ENCODE results near the gene GPM6B. TPM values are rescaled to one million over a fixed set of nuclear protein-coding genes. Genes with fewer than 3 reads are reported as not detected.

GPM6B gene
- total RNA-seq, 1 experiment from 2014 or later, result 0.51 TPM

DNA sequence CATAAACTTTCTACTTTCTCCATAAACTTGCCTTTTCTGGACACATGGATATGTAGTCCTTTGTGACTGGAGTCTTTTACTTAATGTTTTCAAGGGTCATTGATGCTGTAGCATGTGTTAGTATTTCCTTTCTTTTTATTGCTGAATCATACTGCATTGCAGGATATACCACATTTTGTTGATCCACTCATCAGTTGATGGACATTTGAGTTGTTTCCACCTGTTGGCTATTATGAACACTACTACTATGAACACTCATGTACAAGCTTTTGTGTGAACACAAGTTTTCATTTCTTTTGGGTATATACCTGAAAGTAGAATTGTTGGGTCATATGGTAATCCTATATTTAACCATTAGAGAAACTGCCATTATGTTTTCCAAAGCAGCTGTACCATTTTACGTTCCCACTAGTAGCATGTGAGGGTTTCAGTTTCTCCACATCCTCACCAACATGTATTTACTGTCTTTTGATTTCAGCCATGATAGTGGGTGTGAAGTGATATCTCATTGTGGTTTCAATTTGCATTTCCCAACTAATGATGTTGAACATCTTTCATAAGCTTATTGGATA is 26.3 kb upstream of the GPM6B start:
- no peak for DNase-seq
- BruUV-seq (replicated peaks), result no TSS peak
- POLR2A ChIA-PET (ENCODE audit: unreplicated experiment), result no interaction called here

DNA sequence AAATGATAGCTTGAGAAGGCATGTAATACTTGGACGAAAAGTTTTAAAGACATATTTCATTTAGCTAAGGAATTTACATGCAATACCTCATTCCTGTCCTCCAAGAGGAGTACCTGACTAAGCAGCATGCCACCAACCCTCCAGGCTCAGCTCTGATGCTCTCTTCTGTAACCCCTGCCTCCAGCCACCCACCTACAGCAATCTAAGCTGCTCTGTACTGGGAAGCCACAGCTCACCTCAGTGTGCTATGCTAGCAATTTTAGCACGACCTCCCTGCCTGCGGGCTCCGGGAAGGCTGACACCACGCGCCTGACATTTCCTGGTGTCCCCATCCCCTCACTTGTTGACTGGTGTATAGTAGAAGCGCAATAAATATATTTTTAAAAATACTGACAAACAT is 23.2 kb upstream of the GPM6B start:
- no peak overlapping the region for H3K4me2 ChIP-seq (ENCODE audit: low read length)
- CTCF ChIA-PET, result no interaction called here

More for the DNA sequence above, 26.3 kb upstream of the GPM6B start:
- H3K9ac ChIP-seq (ENCODE audit: low read length), result no peak overlapping the region
- no peaks in the 10 kb centered on the region for H3K9me2 ChIP-seq (replicated peaks; ENCODE audit: low read length)
- intact Hi-C loops (cut with micrococcal nuclease), result no loop called here
- H3K36me3 ChIP-seq (ENCODE audit: low read depth, low read length), result no peaks in the 10 kb centered on the region
- H3K27ac ChIP-seq (ENCODE audit: low read length), result no peak overlapping the region
- H4K20me1 ChIP-seq (ENCODE audit: low read length), result no peaks in the 10 kb centered on the region
- H3K27me3 ChIP-seq (ENCODE audit: low read length), result no peaks in the 10 kb centered on the region
- no peak overlapping the region for H3K4me3 ChIP-seq (ENCODE audit: low read length)
- CTCF ChIA-PET, result interaction anchor here (0.6 kb wide), 1 partner anchor 427 kb away, joined by 3 read pairs; no protein-coding TSS in a partner anchor
- H3K4me2 ChIP-seq (ENCODE audit: low read length), result no peak overlapping the region
- H3K9me3 ChIP-seq (ENCODE audit: low read length), result no peaks in the 10 kb centered on the region
- TF ChIP-seq, protein P1, sequence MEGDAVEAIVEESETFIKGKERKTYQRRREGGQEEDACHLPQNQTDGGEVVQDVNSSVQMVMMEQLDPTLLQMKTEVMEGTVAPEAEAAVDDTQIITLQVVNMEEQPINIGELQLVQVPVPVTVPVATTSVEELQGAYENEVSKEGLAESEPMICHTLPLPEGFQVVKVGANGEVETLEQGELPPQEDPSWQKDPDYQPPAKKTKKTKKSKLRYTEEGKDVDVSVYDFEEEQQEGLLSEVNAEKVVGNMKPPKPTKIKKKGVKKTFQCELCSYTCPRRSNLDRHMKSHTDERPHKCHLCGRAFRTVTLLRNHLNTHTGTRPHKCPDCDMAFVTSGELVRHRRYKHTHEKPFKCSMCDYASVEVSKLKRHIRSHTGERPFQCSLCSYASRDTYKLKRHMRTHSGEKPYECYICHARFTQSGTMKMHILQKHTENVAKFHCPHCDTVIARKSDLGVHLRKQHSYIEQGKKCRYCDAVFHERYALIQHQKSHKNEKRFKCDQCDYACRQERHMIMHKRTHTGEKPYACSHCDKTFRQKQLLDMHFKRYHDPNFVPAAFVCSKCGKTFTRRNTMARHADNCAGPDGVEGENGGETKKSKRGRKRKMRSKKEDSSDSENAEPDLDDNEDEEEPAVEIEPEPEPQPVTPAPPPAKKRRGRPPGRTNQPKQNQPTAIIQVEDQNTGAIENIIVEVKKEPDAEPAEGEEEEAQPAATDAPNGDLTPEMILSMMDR (conservative IDR thresholded peaks at IDR 0.05; ENCODE audit: low read depth, low read length), result no peak
- TF ChIP-seq EZH2 (IDR thresholded peaks at IDR 0.05; ENCODE audit: low read length, unreplicated experiment), result no peak
- TF ChIP-seq EZH2phosphoT487 (IDR thresholded peaks at IDR 0.05; ENCODE audit: borderline replicate concordance, low read length), result no peak
- H3K4me1 ChIP-seq (ENCODE audit: insufficient read depth, low read length), result peaks cover 3% of the 10 kb centered on the region; the same call in 1 of the 2 replicates
- H3K79me2 ChIP-seq (ENCODE audit: low read length), result no peaks in the 10 kb centered on the region
- H3F3A ChIP-seq (ENCODE audit: low read length, unreplicated experiment), result no peaks in the 10 kb centered on the region
- H2AFZ ChIP-seq (ENCODE audit: low read length), result no peak overlapping the region
- ATAC-seq, result no peak

DNA sequence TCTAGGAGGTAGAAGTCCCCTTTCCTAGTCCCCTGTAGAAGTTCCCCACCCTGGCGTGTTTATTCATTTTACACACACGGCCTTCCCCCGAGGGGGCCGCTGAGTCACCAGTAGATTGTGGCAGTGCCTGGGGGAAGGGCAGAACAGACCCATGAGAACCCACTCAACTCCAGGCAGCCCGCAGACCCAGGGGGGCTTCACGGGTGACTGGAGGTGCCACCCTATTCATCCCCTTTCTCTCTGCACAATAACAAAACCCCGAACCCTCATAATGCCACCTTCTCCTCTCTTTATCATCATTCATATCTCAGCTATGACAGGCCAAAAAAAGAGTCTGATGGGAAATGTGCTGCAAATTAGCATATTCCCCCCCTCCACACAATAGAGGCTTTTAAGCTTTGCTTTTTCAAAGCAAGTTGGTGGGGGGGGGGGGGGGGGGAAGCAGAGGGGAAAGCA is 20.4 kb upstream of the GPM6B start:
- BruUV-seq (replicated peaks), result no TSS peak
- Histone ChIP-seq H3K79me2 (ENCODE audit: low read length) (no peaks in the 10 kb centered on the region), H3K36me3 (ENCODE audit: low read depth, low read length) (no peaks in the 10 kb centered on the region), H3K4me1 (ENCODE audit: insufficient read depth, low read length) (no peaks in the 10 kb centered on the region), H3K9me2 (replicated peaks; ENCODE audit: low read length) (no peaks in the 10 kb centered on the region), H3F3A (ENCODE audit: low read length, unreplicated experiment) (no peaks in the 10 kb centered on the region), H3K9ac (ENCODE audit: low read length) (no peak overlapping the region), H3K9me3 (ENCODE audit: low read length) (no peaks in the 10 kb centered on the region), H3K27ac (ENCODE audit: low read length) (no peak overlapping the region), H2AFZ (ENCODE audit: low read length) (no peak overlapping the region), H3K4me2 (ENCODE audit: low read length) (no peak overlapping the region), H4K20me1 (ENCODE audit: low read length) (no peaks in the 10 kb centered on the region), H3K4me3 (ENCODE audit: low read length) (no peak overlapping the region), H3K27me3 (ENCODE audit: low read length) (no peaks in the 10 kb centered on the region)
- TF ChIP-seq, protein P1 (conservative IDR thresholded peaks at IDR 0.05; ENCODE audit: low read depth, low read length), result no peak
- TF ChIP-seq EZH2 (IDR thresholded peaks at IDR 0.05; ENCODE audit: low read length, unreplicated experiment) (no peak), EZH2phosphoT487 (IDR thresholded peaks at IDR 0.05; ENCODE audit: borderline replicate concordance, low read length) (no peak)
- ATAC-seq (no peak), DNase-seq (no peak)
- POLR2A ChIA-PET (ENCODE audit: unreplicated experiment), result interaction anchor here (0.6 kb wide), 2 partner anchors 44 to 102 kb away, joined by 3 to 11 read pairs; no protein-coding TSS in a partner anchor
- intact Hi-C loops (cut with micrococcal nuclease), result no loop called here
- CTCF ChIA-PET, result no interaction called here

More for the DNA sequence above, 23.2 kb upstream of the GPM6B start:
- Histone ChIP-seq H3K9me3 (ENCODE audit: low read length) (no peaks in the 10 kb centered on the region), H2AFZ (ENCODE audit: low read length) (no peak overlapping the region), H3K27me3 (ENCODE audit: low read length) (no peaks in the 10 kb centered on the region), H3K27ac (ENCODE audit: low read length) (no peak overlapping the region), H3K9me2 (replicated peaks; ENCODE audit: low read length) (no peaks in the 10 kb centered on the region), H3K79me2 (ENCODE audit: low read length) (no peaks in the 10 kb centered on the region), H3K36me3 (ENCODE audit: low read depth, low read length) (no peaks in the 10 kb centered on the region), H3K4me3 (ENCODE audit: low read length) (no peak overlapping the region), H3F3A (ENCODE audit: low read length, unreplicated experiment) (no peaks in the 10 kb centered on the region), H3K4me1 (ENCODE audit: insufficient read depth, low read length) (no peaks in the 10 kb centered on the region), H3K9ac (ENCODE audit: low read length) (no peak overlapping the region), H4K20me1 (ENCODE audit: low read length) (no peaks in the 10 kb centered on the region)
- ATAC-seq (no peak), DNase-seq (no peak)
- no TSS peak for BruUV-seq (replicated peaks)
- intact Hi-C loops (cut with micrococcal nuclease), result no loop called here
- POLR2A ChIA-PET (ENCODE audit: unreplicated experiment), result no interaction called here
- TF ChIP-seq, protein P1 (conservative IDR thresholded peaks at IDR 0.05; ENCODE audit: low read depth, low read length), result no peak
- TF ChIP-seq EZH2phosphoT487 (IDR thresholded peaks at IDR 0.05; ENCODE audit: borderline replicate concordance, low read length), result no peak
- TF ChIP-seq EZH2 (IDR thresholded peaks at IDR 0.05; ENCODE audit: low read length, unreplicated experiment), result no peak
